Ovary (tissue), 3 donors: ENCODE results near the gene FMN1.

ENCODE experiments used
- CTCF ChIP-seq, 3 donors: fragments of 450-650 bp in 2 of 3; fragments of 200-600 bp in 1 of 3; IDR thresholded peaks; one replicate each; pipeline versions ENCODE4 v1.5.1 to v1.8.0; 2016 to 2022; ENCODE audit warnings: antibody characterized with exemption in 3 of 3, mild to moderate bottlenecking in 1 of 3
- EP300 ChIP-seq: sonication (generic); formaldehyde crosslinking; IDR thresholded peaks from one replicate; pipeline ENCODE4 v1.6.1; 2017; ENCODE audit warnings: antibody characterized with exemption
- POLR2A ChIP-seq: fragments of 450-650 bp; IDR thresholded peaks from one replicate; pipeline ENCODE4 v1.6.1; 2017; ENCODE audit warnings: antibody characterized with exemption, mild to moderate bottlenecking, moderate library complexity
- donor health status: DM: no; HTN: no; CAD: no.

- TF ChIP-seq CTCF (IDR thresholded peaks at IDR 0.05): no peak
- TF ChIP-seq POLR2A: no peak
- TF ChIP-seq EP300: no peak
Observed at GRCh38 chr15:33154351-33155166, 40.0 kb downstream of the FMN1 start.
